Stimulated activated memory B cell treated with anti-CD40 and anti-IgM and Interleukin-4, amounts not matched to agents 10 μg/mL and 1 μg/mL and 100 μg/mL, for 72 hours (primary cell): ENCODE measurements around the gene GFPT2.

Experiments used
- ATAC-seq: fragments of 150-1000 bp; cut with Tn5 transposase; 2 replicates; pipeline ENCODE4 v1.10.0; 2021
- H3K27ac Mint-ChIP-seq: one replicate; pipeline ENCODE4 v1.8.0; 2022; ENCODE audit warnings: mild to moderate bottlenecking, mixed read lengths
- H3K27me3 Mint-ChIP-seq: one replicate; pipeline ENCODE4 v1.8.0; 2022; ENCODE audit warnings: mixed read lengths
- H3K36me3 Mint-ChIP-seq: one replicate; pipeline ENCODE4 v1.8.0; 2022; ENCODE audit warnings: mixed read lengths
- H3K4me1 Mint-ChIP-seq: one replicate; pipeline ENCODE4 v1.8.0; 2022; ENCODE audit warnings: mixed read lengths
- H3K4me3 Mint-ChIP-seq: one replicate; pipeline ENCODE4 v1.8.0; 2022; ENCODE audit warnings: mild to moderate bottlenecking, moderate library complexity, mixed read lengths
- H3K9me3 Mint-ChIP-seq: one replicate; pipeline ENCODE4 v1.8.0; 2022; ENCODE audit warnings: mixed read lengths

GFPT2 gene

DNA sequence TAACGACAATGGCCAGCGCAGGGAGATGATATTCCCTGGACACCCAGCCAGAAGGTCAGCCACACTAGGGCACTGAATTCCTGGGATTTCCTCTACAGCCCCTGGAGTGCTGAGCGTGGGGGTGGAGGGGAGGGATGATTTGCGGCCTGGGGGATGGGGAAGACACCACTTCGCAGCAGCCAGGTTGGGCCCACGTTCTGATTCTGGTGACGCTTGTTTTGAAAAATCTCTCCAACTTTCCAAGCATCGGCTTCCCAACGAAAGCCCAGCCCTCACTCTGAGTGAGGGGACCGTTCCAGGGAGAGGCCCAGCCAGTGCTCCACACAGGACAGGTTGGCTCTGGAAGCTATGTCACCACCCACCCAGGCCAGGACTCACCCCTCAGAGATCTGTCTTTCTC lies 5.4 kb downstream of the GFPT2 start:
- H3K36me3 Mint-ChIP-seq = no peaks in the 10 kb centered on the region
- H3K4me3 Mint-ChIP-seq = no peak overlapping the region
- ATAC-seq = no peak
- peaks cover 65% of the 10 kb centered on the region for H3K27me3 Mint-ChIP-seq
- no peak overlapping the region for H3K27ac Mint-ChIP-seq
- H3K9me3 Mint-ChIP-seq = no peaks in the 10 kb centered on the region
- no peaks in the 10 kb centered on the region for H3K4me1 Mint-ChIP-seq

DNA sequence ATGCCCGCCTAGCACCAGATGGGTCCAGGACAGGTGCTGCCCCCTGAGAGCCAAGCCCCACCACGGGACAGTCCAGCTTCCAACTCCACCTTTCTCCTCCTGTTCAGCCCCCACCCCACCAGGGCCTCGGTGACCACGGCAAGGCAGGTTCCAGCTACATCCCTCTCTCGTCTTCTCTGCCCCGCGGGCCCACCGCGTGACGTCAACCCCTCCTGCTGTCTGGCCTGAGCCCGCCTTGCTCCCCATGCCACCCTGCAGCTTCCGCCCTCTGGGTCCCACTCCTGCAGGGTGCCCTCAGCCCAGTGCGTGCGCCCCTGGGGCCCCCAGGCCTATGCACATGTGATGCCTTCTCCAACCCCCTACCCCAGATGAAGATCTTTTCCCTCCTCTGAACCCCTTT lies 6.8 kb downstream of the GFPT2 start:
- no peak for ATAC-seq
- Mint-ChIP-seq H3K36me3 (no peaks in the 10 kb centered on the region), H3K9me3 (peaks cover 2% of the 10 kb centered on the region), H3K27me3 (peaks cover 67% of the 10 kb centered on the region), H3K4me3 (no peak overlapping the region), H3K4me1 (no peaks in the 10 kb centered on the region), H3K27ac (no peak overlapping the region)

DNA sequence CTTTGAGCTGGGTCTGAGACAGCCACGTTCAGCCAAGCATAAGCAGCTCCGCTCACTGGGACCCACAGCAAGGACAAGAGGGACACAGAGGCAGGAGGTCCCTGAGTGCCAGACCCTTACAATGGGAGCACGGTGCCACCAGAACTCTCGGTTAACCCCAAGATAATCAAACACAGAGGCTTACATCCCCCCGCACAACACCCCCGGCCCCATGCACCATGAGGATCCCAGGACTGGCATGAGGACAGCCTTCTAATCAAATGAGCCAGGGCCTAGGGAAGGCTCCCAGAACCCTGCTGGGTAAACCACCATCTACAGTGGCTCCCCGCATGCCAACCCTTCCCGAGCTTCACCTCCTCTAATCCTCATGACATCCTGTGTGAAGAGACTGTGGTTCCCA lies 7.4 kb downstream of the GFPT2 start:
- Mint-ChIP-seq H3K36me3 (no peaks in the 10 kb centered on the region), H3K27ac (no peak overlapping the region), H3K27me3 (peaks cover 62% of the 10 kb centered on the region), H3K9me3 (peaks cover 2% of the 10 kb centered on the region), H3K4me1 (no peaks in the 10 kb centered on the region), H3K4me3 (no peak overlapping the region)
- ATAC-seq = no peak

DNA sequence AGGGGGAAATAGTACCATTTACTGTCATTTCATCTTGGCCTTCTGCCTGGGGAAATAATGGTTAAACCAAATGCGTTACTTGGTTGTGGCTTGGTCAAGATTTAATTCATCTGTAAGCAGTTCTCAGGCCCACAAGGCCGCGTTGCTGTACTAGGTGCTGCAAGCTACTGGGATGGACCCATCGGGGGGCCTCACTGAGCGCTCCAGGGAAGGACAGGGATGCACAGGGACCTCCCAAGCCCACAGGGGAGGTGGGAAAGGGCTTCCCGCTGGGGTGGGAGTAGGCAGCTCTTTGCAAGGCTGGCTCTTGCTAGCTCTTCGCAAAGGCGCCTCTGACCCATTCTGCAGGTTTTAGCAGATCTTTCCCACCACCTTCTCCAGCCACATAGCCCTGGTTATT lies 8.0 kb downstream of the GFPT2 start:
- Mint-ChIP-seq H3K36me3 (no peaks in the 10 kb centered on the region), H3K4me1 (no peaks in the 10 kb centered on the region), H3K9me3 (peaks cover 2% of the 10 kb centered on the region), H3K27me3 (peaks cover 56% of the 10 kb centered on the region), H3K27ac (no peak overlapping the region), H3K4me3 (no peak overlapping the region)
- ATAC-seq = no peak

DNA sequence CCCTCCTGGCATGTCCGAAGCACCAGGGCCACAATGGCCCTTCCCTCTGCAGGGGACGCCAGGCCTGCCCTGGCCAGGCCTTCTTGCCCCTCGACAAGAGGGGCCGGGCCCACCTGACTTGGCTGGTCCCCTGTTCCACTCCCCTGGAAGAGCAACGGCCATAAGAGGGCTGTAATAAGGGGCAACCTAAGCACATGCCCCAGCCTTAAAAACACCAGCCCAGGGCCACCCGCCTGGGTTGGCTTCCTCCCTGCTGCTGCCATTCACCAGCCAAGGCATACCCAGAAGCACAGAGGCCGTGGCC lies 8.5 kb downstream of the GFPT2 start:
- ATAC-seq = no peak
- Mint-ChIP-seq H3K4me1 (peaks cover 2% of the 10 kb centered on the region), H3K9me3 (peaks cover 2% of the 10 kb centered on the region), H3K27me3 (peaks cover 57% of the 10 kb centered on the region), H3K27ac (no peak overlapping the region), H3K36me3 (no peaks in the 10 kb centered on the region), H3K4me3 (no peak overlapping the region)

- H3K4me1 Mint-ChIP-seq = peaks cover 6% of the 10 kb centered on the region
- H3K36me3 Mint-ChIP-seq = no peaks in the 10 kb centered on the region
- no peak overlapping the region for H3K27ac Mint-ChIP-seq
- H3K27me3 Mint-ChIP-seq = peaks cover 63% of the 10 kb centered on the region
- peaks cover 2% of the 10 kb centered on the region for H3K9me3 Mint-ChIP-seq
- no peak for ATAC-seq
- no peak overlapping the region for H3K4me3 Mint-ChIP-seq
These were observed 9.1 kb downstream of the GFPT2 start for GRCh38 chr5:180343831-180344695.

DNA sequence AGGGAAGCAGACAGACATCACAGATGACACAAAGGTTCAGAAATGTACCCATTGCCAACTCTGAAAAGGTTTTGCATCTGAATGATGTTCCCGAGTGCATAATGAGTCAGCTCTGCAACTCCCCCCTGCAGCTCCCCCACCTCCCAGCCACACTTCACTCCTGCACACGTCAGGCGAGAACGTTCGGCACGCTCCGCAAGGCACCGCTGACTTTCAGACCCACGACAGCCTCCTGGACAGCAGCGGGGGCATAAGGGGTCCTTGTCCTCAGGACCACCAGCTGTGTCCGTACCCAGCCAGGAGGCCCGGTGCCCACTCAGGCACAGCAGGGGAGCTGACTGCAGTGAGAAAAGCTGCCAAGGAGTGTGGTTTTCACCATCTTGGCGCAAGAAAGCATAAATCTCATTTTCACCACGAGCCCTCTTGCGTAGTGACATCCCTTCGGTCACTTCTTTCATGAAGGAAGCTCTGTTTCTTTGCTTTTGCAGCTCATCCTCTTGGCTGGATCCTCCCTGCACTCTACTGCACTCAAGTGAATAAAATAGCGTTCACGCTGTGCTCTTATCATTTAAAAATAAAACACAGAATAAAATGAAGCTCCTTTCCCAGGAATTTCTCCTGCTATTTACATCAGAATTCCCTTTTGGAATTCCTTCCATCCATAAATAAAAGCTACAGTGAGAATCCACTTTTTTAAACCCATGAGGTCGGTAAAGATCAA lies 9.9 kb downstream of the GFPT2 start:
- no peaks in the 10 kb centered on the region for H3K36me3 Mint-ChIP-seq

GRCh38 chr5:180341595-180341994 lies 11.5 kb downstream of the GFPT2 start:
- no peaks in the 10 kb centered on the region for H3K36me3 Mint-ChIP-seq
- peaks cover 53% of the 10 kb centered on the region for H3K27me3 Mint-ChIP-seq
- peaks cover 2% of the 10 kb centered on the region for H3K9me3 Mint-ChIP-seq

More for the DNA sequence above, 9.9 kb downstream of the GFPT2 start:
- Mint-ChIP-seq H3K4me1 (peaks cover 6% of the 10 kb centered on the region), H3K4me3 (no peak overlapping the region), H3K27me3 (peaks cover 60% of the 10 kb centered on the region), H3K9me3 (peaks cover 2% of the 10 kb centered on the region), H3K27ac (no peak overlapping the region)
- no peak for ATAC-seq

DNA sequence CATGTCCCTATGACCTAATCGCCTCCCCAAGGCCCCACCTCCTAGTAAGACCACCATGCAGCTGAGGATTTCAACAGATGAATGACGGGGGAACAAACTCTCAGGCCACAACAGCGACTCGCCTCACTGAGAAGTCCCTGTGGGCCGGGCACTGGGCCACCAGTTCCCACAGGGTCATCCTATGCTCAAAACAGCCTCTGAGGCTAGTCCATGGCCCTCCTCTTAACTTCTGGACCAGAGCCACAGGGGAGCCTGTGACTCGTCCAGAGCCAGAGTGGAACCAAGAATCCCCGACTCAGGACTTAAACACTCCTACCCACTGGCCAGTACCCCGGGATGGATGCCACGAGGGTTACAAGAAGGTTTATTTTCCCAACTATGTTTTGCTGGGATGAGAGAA lies 12.3 kb downstream of the GFPT2 start:
- no peak for ATAC-seq
- Mint-ChIP-seq H3K27ac (no peak overlapping the region), H3K27me3 (peaks cover 46% of the 10 kb centered on the region), H3K36me3 (no peaks in the 10 kb centered on the region), H3K4me1 (peaks cover 6% of the 10 kb centered on the region), H3K9me3 (peaks cover 2% of the 10 kb centered on the region), H3K4me3 (no peak overlapping the region)

More at GRCh38 chr5:180341595-180341994, 11.5 kb downstream of the GFPT2 start:
- Mint-ChIP-seq H3K27ac (no peak overlapping the region), H3K4me1 (peaks cover 6% of the 10 kb centered on the region), H3K4me3 (no peak overlapping the region)
- no peak for ATAC-seq

GRCh38 chr5:180339583-180340183 lies 13.5 kb downstream of the GFPT2 start:
- Mint-ChIP-seq H3K27me3 (peaks cover 47% of the 10 kb centered on the region), H3K9me3 (peaks cover 2% of the 10 kb centered on the region), H3K4me1 (peaks cover 6% of the 10 kb centered on the region), H3K27ac (no peak overlapping the region), H3K4me3 (no peak overlapping the region), H3K36me3 (no peaks in the 10 kb centered on the region)
- no peak for ATAC-seq

GRCh38 chr5:180338001-180338707 lies 15.0 kb downstream of the GFPT2 start:
- Mint-ChIP-seq H3K4me1 (peaks cover 6% of the 10 kb centered on the region), H3K27ac (no peak overlapping the region), H3K27me3 (peaks cover 61% of the 10 kb centered on the region), H3K36me3 (no peaks in the 10 kb centered on the region), H3K9me3 (peaks cover 2% of the 10 kb centered on the region), H3K4me3 (no peak overlapping the region)
- ATAC-seq = no peak

- H3K9me3 Mint-ChIP-seq = no peaks in the 10 kb centered on the region
- no peak overlapping the region for H3K4me3 Mint-ChIP-seq
- H3K27ac Mint-ChIP-seq = no peak overlapping the region
- no peak for ATAC-seq
- no peaks in the 10 kb centered on the region for H3K36me3 Mint-ChIP-seq
- peaks cover 51% of the 10 kb centered on the region for H3K27me3 Mint-ChIP-seq
- peaks cover 6% of the 10 kb centered on the region for H3K4me1 Mint-ChIP-seq
These were observed 16.7 kb downstream of the GFPT2 start for GRCh38 chr5:180336234-180337020.

- no peak for ATAC-seq
- Mint-ChIP-seq H3K4me1 (peaks cover 6% of the 10 kb centered on the region), H3K27ac (no peak overlapping the region), H3K4me3 (no peak overlapping the region), H3K9me3 (no peaks in the 10 kb centered on the region), H3K27me3 (peaks cover 51% of the 10 kb centered on the region), H3K36me3 (no peaks in the 10 kb centered on the region)
These were observed 17.4 kb downstream of the GFPT2 start for GRCh38 chr5:180335614-180336233.
